NCI-H1092 (cell line): ENCODE measurements around the gene MACO1.
"Not testable (repeated sequence)": the region's sequence is repeated elsewhere in the genome, so short reads cannot be mapped to it uniquely, and the experiment has no call there.

Source experiments
- DNase-seq: peaks from one replicate; lab custom pipeline; 2025; lab: John Stamatoyannopoulos, UW

The MACO1 gene

GRCh38 chr1:25425098-25426085, 5.3 kb upstream of the MACO1 start:
- DNase-seq = no peak

- no peak for DNase-seq
These were observed 3.0 kb upstream of the MACO1 start for GRCh38 chr1:25427696-25428095.

GRCh38 chr1:25428475-25429166, 2.1 kb upstream of the MACO1 start:
- no peak for DNase-seq

- DNase-seq = no peak
These were observed 527 bp downstream of the MACO1 start for GRCh38 chr1:25430967-25431881.

GRCh38 chr1:25431955-25432719, 1.4 kb downstream of the MACO1 start:
- no peak for DNase-seq

GRCh38 chr1:25432749-25433388, 2.2 kb downstream of the MACO1 start:
- DNase-seq = no peak

GRCh38 chr1:25433389-25434186, 2.9 kb downstream of the MACO1 start:
- no peak for DNase-seq

GRCh38 chr1:25435397-25436108, 4.9 kb downstream of the MACO1 start:
- DNase-seq = no peak

GRCh38 chr1:25437672-25438071, 7.0 kb downstream of the MACO1 start:
- no peak for DNase-seq

GRCh38 chr1:25439287-25439686, 8.6 kb downstream of the MACO1 start:
- DNase-seq = no peak

- no peak for DNase-seq
These were observed 11.5 kb downstream of the MACO1 start for GRCh38 chr1:25442178-25442577.

GRCh38 chr1:25443030-25443699, 12.5 kb downstream of the MACO1 start:
- DNase-seq = no peak

- DNase-seq = not testable (repeated sequence)
These were observed 13.9 kb downstream of the MACO1 start for GRCh38 chr1:25444604-25445003.

- DNase-seq = no peak
These were observed 15.4 kb downstream of the MACO1 start for GRCh38 chr1:25445993-25446538.

GRCh38 chr1:25447547-25447946, 16.9 kb downstream of the MACO1 start:
- DNase-seq = no peak

- no peak for DNase-seq
These were observed 20.2 kb downstream of the MACO1 start for GRCh38 chr1:25450891-25451290.

- DNase-seq = no peak
These were observed 21.2 kb downstream of the MACO1 start for GRCh38 chr1:25451908-25452307.

GRCh38 chr1:25456502-25456901, 25.8 kb downstream of the MACO1 start:
- no peak for DNase-seq
